Measurements from ENCODE around the gene NSG1.
"Not testable (repeated sequence)": the region's sequence is repeated elsewhere in the genome, so short reads cannot be mapped to it uniquely, and the experiment has no call there.

NSG1 gene

GRCh38 chr4:4437798-4438470, 51.0 kb downstream of the NSG1 start:
- no peak for DNase-seq

- DNase-seq: no peak
These were observed 52.0 kb downstream of the NSG1 start for GRCh38 chr4:4438891-4439290.

- no peak for DNase-seq
These were observed 52.9 kb downstream of the NSG1 start for GRCh38 chr4:4439782-4440181.

GRCh38 chr4:4440333-4441061, 53.6 kb downstream of the NSG1 start:
- no peak for DNase-seq

- DNase-seq: no peak
These were observed 56.9 kb downstream of the NSG1 start for GRCh38 chr4:4443821-4444220.

- DNase-seq: no peak
These were observed 59.5 kb downstream of the NSG1 start for GRCh38 chr4:4446434-4446833.

GRCh38 chr4:4455210-4455865, 68.4 kb downstream of the NSG1 start:
- DNase-seq: no peak

GRCh38 chr4:4456351-4456750, 69.4 kb downstream of the NSG1 start:
- DNase-seq: no peak

GRCh38 chr4:4456816-4457578, 70.1 kb downstream of the NSG1 start:
- no peak for DNase-seq

GRCh38 chr4:4457803-4458553, 71.1 kb downstream of the NSG1 start:
- no peak for DNase-seq

- DNase-seq: no peak
These were observed 72.3 kb downstream of the NSG1 start for GRCh38 chr4:4459181-4459580.

GRCh38 chr4:4460759-4461158, 73.9 kb downstream of the NSG1 start:
- no peak for DNase-seq

GRCh38 chr4:4461178-4461577, 74.3 kb downstream of the NSG1 start:
- no peak for DNase-seq

GRCh38 chr4:4461850-4462249, 74.9 kb downstream of the NSG1 start:
- peak; percentile 9 for DNase-seq

GRCh38 chr4:4462970-4463369, 76.1 kb downstream of the NSG1 start:
- no peak for DNase-seq

- DNase-seq: not testable (repeated sequence)
These were observed 78.3 kb downstream of the NSG1 start for GRCh38 chr4:4465238-4465637.

Data from NCI-H146 (cell line).